Measurements from ENCODE around the gene RGPD8. TPM values are rescaled to one million over a fixed set of nuclear protein-coding genes. Genes with fewer than 3 reads are reported as not detected.
"Not testable (repeated sequence)": the region's sequence is repeated elsewhere in the genome, so short reads cannot be mapped to it uniquely, and the experiment has no call there.

RGPD8 gene
- total RNA-seq (2014; rRNA removed; shearing (Covaris generic)), result 11.6 and 16.8 TPM in 2 replicates
- 2.1 and 2.3 TPM in 2 replicates for polyA plus RNA-seq (2016; fragmentation: Nextera tagmentation; extraction: Ambion mirVana)

DNA sequence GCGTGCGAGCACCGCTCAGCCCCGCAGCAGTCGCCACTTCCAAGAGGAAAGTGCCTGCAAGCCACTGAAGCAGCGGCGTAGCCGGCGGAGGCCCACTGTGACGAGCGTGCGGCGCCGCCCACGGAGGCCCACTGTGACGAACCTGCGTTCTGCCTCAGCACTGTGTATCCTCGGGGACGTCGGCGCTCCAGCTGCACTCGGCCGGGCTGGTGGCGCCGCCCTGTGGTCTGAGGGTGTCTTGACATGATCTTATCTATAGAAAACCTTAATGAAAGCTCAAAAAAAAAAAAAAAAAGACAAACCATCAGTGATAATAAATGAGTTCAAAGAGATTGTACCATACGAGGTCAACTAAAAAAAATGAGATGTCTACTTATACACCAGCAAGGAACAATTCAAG lies at the start of gene RGPD8:
RGPD8 (minus strand) TSS at position 166 of the 400 bp plus-strand sequence. CDS start 192 bp downstream, outside the sequence.
- not testable (repeated sequence) for H3K27me3 ChIP-seq (replicated peaks; ENCODE audit: insufficient read depth); H3K9me3 ChIP-seq (ENCODE audit: low read depth); H3K4me1 ChIP-seq (ENCODE audit: insufficient read depth); H3K9me2 ChIP-seq (ENCODE audit: insufficient read depth); H3K36me3 ChIP-seq (ENCODE audit: low read depth); H3F3A ChIP-seq (ENCODE audit: insufficient read depth); H4K20me1 ChIP-seq (ENCODE audit: insufficient read depth)
- DNase-seq, result peak; percentile 81
- Histone ChIP-seq H3K9ac (peak within 1 kb of the TSS; percentile 80), H3K4me3 (peak within 1 kb of the TSS; percentile 76), H3K27ac (peak within 1 kb of the TSS; percentile 67), H3K79me2 (ENCODE audit: insufficient read depth) (peaks cover 34% of the 10 kb centered on the region), H3K4me2 (ENCODE audit: unreplicated experiment) (peak within 1 kb of the TSS; percentile 69), H2AFZ (peak within 1 kb of the TSS; percentile 79)
- in situ Hi-C loops (cut with MboI), result loop anchor here (25.0 kb wide), 1 partner anchor 546 kb away; the partner anchor contains the start of genes ANAPC1 and MERTK
- 0 to 1% methylated on average over 8 to 9 of the region's 26 CpGs for WGBS, 2 experiments (ENCODE audit: low coverage in 1 of 2, low lambda C conversion rate in 2 of 2, missing lambda C conversion rate in 2 of 2)

DNA sequence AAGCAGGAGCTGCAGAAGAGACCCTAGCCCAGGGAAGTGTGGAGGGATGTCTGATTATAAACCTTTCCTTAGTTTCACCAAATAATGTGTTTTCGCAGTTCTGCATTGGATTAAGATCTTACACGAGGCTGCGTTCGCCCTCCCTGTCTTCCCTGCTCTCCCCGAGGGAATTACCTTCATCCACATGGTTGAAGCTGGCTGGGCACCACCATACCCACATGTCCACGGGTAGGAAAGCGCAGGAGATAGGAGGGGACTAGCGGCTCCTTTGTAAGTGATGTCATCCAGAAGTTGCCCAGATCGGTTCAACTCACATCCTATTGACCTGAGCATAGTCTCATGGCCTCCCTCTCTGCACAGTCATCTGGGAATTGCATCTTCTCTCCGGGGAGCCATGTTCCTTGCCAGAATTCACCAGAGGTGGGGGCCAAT lies 49.6 kb upstream of the RGPD8 start:
- Histone ChIP-seq H3K9me3 (ENCODE audit: low read depth) (no peaks in the 10 kb centered on the region), H3K27me3 (replicated peaks; ENCODE audit: insufficient read depth) (no peaks in the 10 kb centered on the region), H3K9me2 (ENCODE audit: insufficient read depth) (no peaks in the 10 kb centered on the region), H4K20me1 (ENCODE audit: insufficient read depth) (no peaks in the 10 kb centered on the region), H2AFZ (peak overlapping the region; percentile 86), H3K9ac (peak overlapping the region; percentile 90), H3K79me2 (ENCODE audit: insufficient read depth) (peaks cover 55% of the 10 kb centered on the region), H3F3A (ENCODE audit: insufficient read depth) (peaks cover 19% of the 10 kb centered on the region), H3K36me3 (ENCODE audit: low read depth) (no peaks in the 10 kb centered on the region), H3K27ac (peak overlapping the region; percentile 94), H3K4me1 (ENCODE audit: insufficient read depth) (peaks cover 14% of the 10 kb centered on the region), H3K4me3 (peak overlapping the region; percentile 92), H3K4me2 (ENCODE audit: unreplicated experiment) (peak overlapping the region; percentile 93)
- WGBS, 2 experiments (ENCODE audit: low coverage in 1 of 2, low lambda C conversion rate in 2 of 2, missing lambda C conversion rate in 2 of 2), result 4 to 6% methylated on average over 10 of the region's 10 CpGs
- DNase-seq, result peak; percentile 79
- TF ChIP-seq EZH2 (IDR thresholded peaks at IDR 0.05; ENCODE audit: insufficient read depth, poor library complexity, severe bottlenecking), result no peak
- no peak for TF ChIP-seq EZH2phosphoT487 (IDR thresholded peaks at IDR 0.05; ENCODE audit: insufficient read depth, low read depth)
- in situ Hi-C loops (cut with MboI), result no loop called here

DNA sequence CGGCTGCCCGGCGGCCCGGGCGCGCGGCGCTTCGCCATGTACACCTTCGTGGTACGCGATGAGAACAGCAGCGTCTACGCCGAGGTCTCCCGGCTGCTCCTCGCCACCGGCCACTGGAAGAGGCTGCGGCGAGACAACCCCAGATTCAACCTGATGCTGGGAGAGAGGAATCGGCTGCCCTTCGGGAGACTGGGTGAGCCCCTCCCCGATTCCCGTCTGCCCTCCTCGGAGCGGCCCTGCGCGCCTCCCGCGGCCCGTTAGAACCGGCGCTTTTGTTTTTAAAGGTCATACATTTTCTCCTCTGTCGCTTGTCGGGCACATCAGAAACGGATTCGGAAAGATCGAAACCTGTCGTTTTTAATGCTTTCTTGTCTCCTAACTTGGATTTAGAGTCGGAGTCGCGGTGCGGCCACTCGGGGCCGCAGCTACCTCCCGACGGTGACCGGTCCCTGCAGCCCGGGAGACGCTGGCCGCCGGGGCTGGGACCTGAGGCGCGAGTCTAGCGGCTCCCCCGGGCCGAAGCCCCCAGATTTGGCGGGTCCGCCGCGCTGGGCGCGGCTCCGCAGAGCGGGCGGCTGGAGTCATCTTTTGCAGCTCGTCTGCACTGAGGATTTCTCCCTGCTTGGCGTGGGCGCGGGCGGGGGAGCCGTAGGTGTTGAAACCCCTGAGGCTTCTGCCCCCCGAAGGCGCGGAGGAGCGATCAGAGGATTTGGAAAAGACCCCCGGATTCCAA lies 49.0 kb upstream of the RGPD8 start:
- peak; percentile 69 for DNase-seq
- H3K27ac ChIP-seq, result peak overlapping the region; percentile 94
- H3K9me2 ChIP-seq (ENCODE audit: insufficient read depth), result no peaks in the 10 kb centered on the region
- peaks cover 50% of the 10 kb centered on the region for H3K79me2 ChIP-seq (ENCODE audit: insufficient read depth)
- no peaks in the 10 kb centered on the region for H3K27me3 ChIP-seq (replicated peaks; ENCODE audit: insufficient read depth)
- H2AFZ ChIP-seq, result peak overlapping the region; percentile 86
- no peaks in the 10 kb centered on the region for H3K9me3 ChIP-seq (ENCODE audit: low read depth)
- H3K36me3 ChIP-seq (ENCODE audit: low read depth), result no peaks in the 10 kb centered on the region
- H3K4me3 ChIP-seq, result peak overlapping the region; percentile 92
- peaks cover 19% of the 10 kb centered on the region for H3F3A ChIP-seq (ENCODE audit: insufficient read depth)
- in situ Hi-C loops (cut with MboI), result no loop called here
- TF ChIP-seq EZH2phosphoT487 (IDR thresholded peaks at IDR 0.05; ENCODE audit: insufficient read depth, low read depth) (no peak), EZH2 (IDR thresholded peaks at IDR 0.05; ENCODE audit: insufficient read depth, poor library complexity, severe bottlenecking) (no peak)
- peak overlapping the region; percentile 90 for H3K9ac ChIP-seq
- 1% methylated on average over 70 to 75 of the region's 77 CpGs for WGBS, 2 experiments (ENCODE audit: low coverage in 1 of 2, low lambda C conversion rate in 2 of 2, missing lambda C conversion rate in 2 of 2)
- peak overlapping the region; percentile 93 for H3K4me2 ChIP-seq (ENCODE audit: unreplicated experiment)
- peaks cover 14% of the 10 kb centered on the region for H3K4me1 ChIP-seq (ENCODE audit: insufficient read depth)
- no peaks in the 10 kb centered on the region for H4K20me1 ChIP-seq (ENCODE audit: insufficient read depth)

DNA sequence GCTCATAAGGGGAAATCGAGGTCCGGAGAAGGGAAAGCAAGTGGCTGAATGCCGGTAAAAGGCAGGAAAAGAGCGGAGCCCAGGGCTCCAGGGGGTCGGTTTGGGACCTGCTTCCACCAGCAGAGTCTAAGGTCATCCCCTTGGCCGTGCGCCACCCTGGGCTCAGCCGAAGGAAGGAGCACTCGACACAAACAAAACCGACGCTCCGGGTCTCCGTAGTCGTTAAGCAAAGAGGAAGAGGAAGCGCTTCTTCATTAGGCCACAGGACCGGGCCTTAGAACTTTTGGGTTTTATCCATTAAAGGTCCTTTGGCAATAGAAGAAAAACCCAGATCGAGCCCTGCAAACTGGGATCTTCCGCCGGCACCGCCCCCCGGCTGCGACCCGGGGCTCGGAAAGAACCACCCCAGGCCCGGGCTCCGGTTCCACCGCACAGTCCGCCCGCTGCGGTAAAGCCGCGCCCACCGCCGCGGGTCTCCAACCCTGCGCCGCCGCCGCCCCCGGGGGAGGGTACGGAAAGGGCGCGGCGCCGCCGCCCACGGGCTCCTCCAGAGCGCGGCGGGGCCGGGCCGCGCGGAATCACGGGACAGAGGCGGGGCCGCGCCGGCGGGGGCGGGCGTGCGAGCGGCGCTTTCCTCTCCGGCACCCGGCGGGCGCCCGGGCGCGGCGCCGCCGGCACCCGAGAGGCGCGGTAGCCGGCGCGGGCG lies 48.2 kb upstream of the RGPD8 start, which contains the start of gene TTL:
TTL (plus strand) TSS at position 629 of the 706 bp plus-strand sequence. CDS start 189 bp downstream, outside the sequence.
- Histone ChIP-seq H3K27ac (peak within 1 kb of the TSS; percentile 94), H3F3A (ENCODE audit: insufficient read depth) (peaks cover 19% of the 10 kb centered on the region), H3K4me1 (ENCODE audit: insufficient read depth) (peaks cover 14% of the 10 kb centered on the region), H3K9me2 (ENCODE audit: insufficient read depth) (no peaks in the 10 kb centered on the region), H3K27me3 (replicated peaks; ENCODE audit: insufficient read depth) (no peaks in the 10 kb centered on the region), H2AFZ (peak within 1 kb of the TSS; percentile 87), H3K36me3 (ENCODE audit: low read depth) (no peaks in the 10 kb centered on the region), H3K9me3 (ENCODE audit: low read depth) (no peaks in the 10 kb centered on the region), H3K4me2 (ENCODE audit: unreplicated experiment) (peak within 1 kb of the TSS; percentile 93), H3K4me3 (peak within 1 kb of the TSS; percentile 93), H4K20me1 (ENCODE audit: insufficient read depth) (no peaks in the 10 kb centered on the region), H3K79me2 (ENCODE audit: insufficient read depth) (peaks cover 42% of the 10 kb centered on the region), H3K9ac (peak within 1 kb of the TSS; percentile 90)
- peak; percentile 90 for DNase-seq
- TF ChIP-seq EZH2phosphoT487 (IDR thresholded peaks at IDR 0.05; ENCODE audit: insufficient read depth, low read depth), result no peak
- no peak for TF ChIP-seq EZH2 (IDR thresholded peaks at IDR 0.05; ENCODE audit: insufficient read depth, poor library complexity, severe bottlenecking)
- in situ Hi-C loops (cut with MboI), result no loop called here
- 1 to 2% methylated on average over 26 to 53 of the region's 82 CpGs for WGBS, 2 experiments (ENCODE audit: low coverage in 1 of 2, low lambda C conversion rate in 2 of 2, missing lambda C conversion rate in 2 of 2)
